Measurements from ENCODE around the gene CLDN9. TPM values are rescaled to one million over a fixed set of nuclear protein-coding genes. Genes with fewer than 3 reads are reported as not detected.

The CLDN9 gene
- total and polyA plus RNA-seq, 9 of the 15 experiments (the other 6 are each of a cell fraction or from before 2014, with no cell fraction given): 0.12 to 0.44 (median 0.22) TPM; not detected in 4

DNA sequence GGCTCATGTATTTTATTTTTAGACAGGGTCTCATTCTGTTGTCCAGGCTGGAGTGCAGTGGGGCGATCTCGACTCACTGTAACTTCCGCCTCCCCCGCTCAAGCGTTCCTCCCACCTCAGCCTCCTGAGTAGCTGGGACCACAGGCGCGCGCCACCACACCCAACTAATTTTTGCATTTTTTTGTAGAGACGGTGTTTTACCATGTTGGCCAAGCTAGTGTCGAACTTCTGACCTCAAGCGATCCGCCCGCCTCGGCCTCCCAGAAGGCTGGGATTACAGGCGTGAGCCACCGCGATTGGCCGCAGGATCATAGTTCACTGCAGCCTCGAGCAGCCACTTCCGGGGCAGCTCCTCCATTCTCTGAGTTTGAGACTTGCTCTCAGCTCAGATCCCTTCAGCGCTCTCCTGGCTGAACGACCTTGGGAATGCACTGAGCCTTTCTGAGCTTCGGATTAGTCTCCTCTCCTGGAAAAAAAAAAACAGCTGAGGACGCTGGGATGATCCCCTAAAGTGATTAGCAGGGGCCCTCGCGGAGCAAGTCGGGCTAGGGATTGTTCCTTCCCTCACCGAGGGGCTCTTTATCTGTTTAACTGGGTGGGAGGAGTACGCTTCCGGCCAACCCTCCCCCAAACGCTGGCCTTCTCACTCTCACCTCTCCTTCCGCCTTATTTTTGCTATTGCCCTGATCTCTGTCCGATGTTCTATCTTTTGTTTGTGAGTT lies 31.4 kb upstream of the CLDN9 start (continued):
- TF ChIP-seq PBX2 (CRISPR knock-in tag; IDR thresholded peaks at IDR 0.05; ENCODE audit: low read depth): no peak
- no peak for TF ChIP-seq PBX2 (tag; conservative IDR thresholded peaks at IDR 0.05; ENCODE audit: low read depth)
- peak; percentile 53; the same call in 1 of the 2 replicates for TF ChIP-seq CXXC5 (CRISPR knock-in tag; IDR thresholded peaks at IDR 0.05)
- TF ChIP-seq, protein P1, sequence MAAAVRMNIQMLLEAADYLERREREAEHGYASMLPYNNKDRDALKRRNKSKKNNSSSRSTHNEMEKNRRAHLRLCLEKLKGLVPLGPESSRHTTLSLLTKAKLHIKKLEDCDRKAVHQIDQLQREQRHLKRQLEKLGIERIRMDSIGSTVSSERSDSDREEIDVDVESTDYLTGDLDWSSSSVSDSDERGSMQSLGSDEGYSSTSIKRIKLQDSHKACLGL (CRISPR knock-in tag; IDR thresholded peaks at IDR 0.05; ENCODE audit: borderline replicate concordance, poor library complexity, severe bottlenecking): no peak
- TF ChIP-seq, protein P2, sequence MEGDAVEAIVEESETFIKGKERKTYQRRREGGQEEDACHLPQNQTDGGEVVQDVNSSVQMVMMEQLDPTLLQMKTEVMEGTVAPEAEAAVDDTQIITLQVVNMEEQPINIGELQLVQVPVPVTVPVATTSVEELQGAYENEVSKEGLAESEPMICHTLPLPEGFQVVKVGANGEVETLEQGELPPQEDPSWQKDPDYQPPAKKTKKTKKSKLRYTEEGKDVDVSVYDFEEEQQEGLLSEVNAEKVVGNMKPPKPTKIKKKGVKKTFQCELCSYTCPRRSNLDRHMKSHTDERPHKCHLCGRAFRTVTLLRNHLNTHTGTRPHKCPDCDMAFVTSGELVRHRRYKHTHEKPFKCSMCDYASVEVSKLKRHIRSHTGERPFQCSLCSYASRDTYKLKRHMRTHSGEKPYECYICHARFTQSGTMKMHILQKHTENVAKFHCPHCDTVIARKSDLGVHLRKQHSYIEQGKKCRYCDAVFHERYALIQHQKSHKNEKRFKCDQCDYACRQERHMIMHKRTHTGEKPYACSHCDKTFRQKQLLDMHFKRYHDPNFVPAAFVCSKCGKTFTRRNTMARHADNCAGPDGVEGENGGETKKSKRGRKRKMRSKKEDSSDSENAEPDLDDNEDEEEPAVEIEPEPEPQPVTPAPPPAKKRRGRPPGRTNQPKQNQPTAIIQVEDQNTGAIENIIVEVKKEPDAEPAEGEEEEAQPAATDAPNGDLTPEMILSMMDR (IDR thresholded peaks at IDR 0.05 in 2 of 3, conservative IDR thresholded peaks at IDR 0.05 in 1 of 3; ENCODE audit: insufficient read depth in 2 of 3, low read depth in 1 of 3, low read length in 3 of 3): no peak
- TF ChIP-seq, protein P3, sequence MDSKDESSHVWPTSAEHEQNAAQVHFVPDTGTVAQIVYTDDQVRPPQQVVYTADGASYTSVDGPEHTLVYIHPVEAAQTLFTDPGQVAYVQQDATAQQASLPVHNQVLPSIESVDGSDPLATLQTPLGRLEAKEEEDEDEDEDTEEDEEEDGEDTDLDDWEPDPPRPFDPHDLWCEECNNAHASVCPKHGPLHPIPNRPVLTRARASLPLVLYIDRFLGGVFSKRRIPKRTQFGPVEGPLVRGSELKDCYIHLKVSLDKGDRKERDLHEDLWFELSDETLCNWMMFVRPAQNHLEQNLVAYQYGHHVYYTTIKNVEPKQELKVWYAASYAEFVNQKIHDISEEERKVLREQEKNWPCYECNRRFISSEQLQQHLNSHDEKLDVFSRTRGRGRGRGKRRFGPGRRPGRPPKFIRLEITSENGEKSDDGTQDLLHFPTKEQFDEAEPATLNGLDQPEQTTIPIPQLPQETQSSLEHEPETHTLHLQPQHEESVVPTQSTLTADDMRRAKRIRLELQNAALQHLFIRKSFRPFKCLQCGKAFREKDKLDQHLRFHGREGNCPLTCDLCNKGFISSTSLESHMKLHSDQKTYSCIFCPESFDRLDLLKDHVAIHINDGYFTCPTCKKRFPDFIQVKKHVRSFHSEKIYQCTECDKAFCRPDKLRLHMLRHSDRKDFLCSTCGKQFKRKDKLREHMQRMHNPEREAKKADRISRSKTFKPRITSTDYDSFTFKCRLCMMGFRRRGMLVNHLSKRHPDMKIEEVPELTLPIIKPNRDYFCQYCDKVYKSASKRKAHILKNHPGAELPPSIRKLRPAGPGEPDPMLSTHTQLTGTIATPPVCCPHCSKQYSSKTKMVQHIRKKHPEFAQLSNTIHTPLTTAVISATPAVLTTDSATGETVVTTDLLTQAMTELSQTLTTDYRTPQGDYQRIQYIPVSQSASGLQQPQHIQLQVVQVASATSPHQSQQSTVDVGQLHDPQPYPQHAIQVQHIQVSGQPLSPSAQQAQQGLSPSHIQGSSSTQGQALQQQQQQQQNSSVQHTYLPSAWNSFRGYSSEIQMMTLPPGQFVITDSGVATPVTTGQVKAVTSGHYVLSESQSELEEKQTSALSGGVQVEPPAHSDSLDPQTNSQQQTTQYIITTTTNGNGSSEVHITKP (IDR thresholded peaks at IDR 0.05; ENCODE audit: partially characterized antibody): peak; percentile 34
- TF ChIP-seq, protein P4, sequence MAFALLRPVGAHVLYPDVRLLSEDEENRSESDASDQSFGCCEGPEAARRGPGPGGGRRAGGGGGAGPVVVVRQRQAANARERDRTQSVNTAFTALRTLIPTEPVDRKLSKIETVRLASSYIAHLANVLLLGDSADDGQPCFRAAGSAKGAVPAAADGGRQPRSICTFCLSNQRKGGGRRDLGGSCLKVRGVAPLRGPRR (CRISPR knock-in tag; IDR thresholded peaks at IDR 0.05): no peak
- TF ChIP-seq, protein P5, sequence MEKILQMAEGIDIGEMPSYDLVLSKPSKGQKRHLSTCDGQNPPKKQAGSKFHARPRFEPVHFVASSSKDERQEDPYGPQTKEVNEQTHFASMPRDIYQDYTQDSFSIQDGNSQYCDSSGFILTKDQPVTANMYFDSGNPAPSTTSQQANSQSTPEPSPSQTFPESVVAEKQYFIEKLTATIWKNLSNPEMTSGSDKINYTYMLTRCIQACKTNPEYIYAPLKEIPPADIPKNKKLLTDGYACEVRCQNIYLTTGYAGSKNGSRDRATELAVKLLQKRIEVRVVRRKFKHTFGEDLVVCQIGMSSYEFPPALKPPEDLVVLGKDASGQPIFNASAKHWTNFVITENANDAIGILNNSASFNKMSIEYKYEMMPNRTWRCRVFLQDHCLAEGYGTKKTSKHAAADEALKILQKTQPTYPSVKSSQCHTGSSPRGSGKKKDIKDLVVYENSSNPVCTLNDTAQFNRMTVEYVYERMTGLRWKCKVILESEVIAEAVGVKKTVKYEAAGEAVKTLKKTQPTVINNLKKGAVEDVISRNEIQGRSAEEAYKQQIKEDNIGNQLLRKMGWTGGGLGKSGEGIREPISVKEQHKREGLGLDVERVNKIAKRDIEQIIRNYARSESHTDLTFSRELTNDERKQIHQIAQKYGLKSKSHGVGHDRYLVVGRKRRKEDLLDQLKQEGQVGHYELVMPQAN (IDR thresholded peaks at IDR 0.05; ENCODE audit: borderline replicate concordance): 0 out of 2 replicates have a peak, but pooled peaks have one; percentile 2
- TF ChIP-seq ARID1B (IDR thresholded peaks at IDR 0.05): peak; percentile 64; the same call in 1 of the 2 replicates
- TF ChIP-seq, protein P6, sequence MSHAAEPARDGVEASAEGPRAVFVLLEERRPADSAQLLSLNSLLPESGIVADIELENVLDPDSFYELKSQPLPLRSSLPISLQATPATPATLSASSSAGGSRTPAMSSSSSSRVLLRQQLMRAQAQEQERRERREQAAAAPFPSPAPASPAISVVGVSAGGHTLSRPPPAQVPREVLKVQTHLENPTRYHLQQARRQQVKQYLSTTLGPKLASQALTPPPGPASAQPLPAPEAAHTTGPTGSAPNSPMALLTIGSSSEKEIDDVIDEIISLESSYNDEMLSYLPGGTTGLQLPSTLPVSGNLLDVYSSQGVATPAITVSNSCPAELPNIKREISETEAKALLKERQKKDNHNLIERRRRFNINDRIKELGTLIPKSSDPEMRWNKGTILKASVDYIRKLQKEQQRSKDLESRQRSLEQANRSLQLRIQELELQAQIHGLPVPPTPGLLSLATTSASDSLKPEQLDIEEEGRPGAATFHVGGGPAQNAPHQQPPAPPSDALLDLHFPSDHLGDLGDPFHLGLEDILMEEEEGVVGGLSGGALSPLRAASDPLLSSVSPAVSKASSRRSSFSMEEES (CRISPR knock-in tag; IDR thresholded peaks at IDR 0.05): no peak
- TF ChIP-seq POLR3A (IDR thresholded peaks at IDR 0.05; ENCODE audit: borderline replicate concordance, extremely low read depth, insufficient read depth, insufficient read length): no peak
